ENCODE measurements around the gene AMIGO3.
A peak's percentile ranks its signal among the peaks of the same experiment; 100 is the strongest.
"Not testable (repeated sequence)": the region's sequence is repeated elsewhere in the genome, so short reads cannot be mapped to it uniquely, and the experiment has no call there.

AMIGO3 gene

GRCh38 chr3:49689046-49689907 lies 30.2 kb downstream of the AMIGO3 start, which contains the start of the genes MST1 and RNF123:
Gene MST1 (minus strand): TSS chr3:49689474. CDS start chr3:49688691, 783 bp downstream.
Gene RNF123 (plus strand): TSS chr3:49689557. CDS start chr3:49691166, 1,609 bp downstream.
- peak; percentile 85 to 91 for DNase-seq (ENCODE audit: low read depth in 2 of 2)

GRCh38 chr3:49688338-49689045 lies 31.0 kb downstream of the AMIGO3 start:
- not testable (repeated sequence) for DNase-seq (ENCODE audit: low read depth in 2 of 2)

GRCh38 chr3:49687424-49687795 lies 32.1 kb downstream of the AMIGO3 start:
- not testable (repeated sequence) for DNase-seq (ENCODE audit: low read depth in 2 of 2)

GRCh38 chr3:49686769-49687423 lies 32.6 kb downstream of the AMIGO3 start:
- peak in 1 of 2 donors; percentile 37 for DNase-seq (ENCODE audit: low read depth in 2 of 2)

- DNase-seq (ENCODE audit: low read depth in 2 of 2), result not testable (repeated sequence)
Observed at GRCh38 chr3:49686346-49686745, 33.1 kb downstream of the AMIGO3 start.

GRCh38 chr3:49685846-49686245 lies 33.6 kb downstream of the AMIGO3 start:
- not testable (repeated sequence) for DNase-seq (ENCODE audit: low read depth in 2 of 2)

GRCh38 chr3:49685103-49685502 lies 34.4 kb downstream of the AMIGO3 start:
- not testable (repeated sequence) for DNase-seq (ENCODE audit: low read depth in 2 of 2)

- DNase-seq (ENCODE audit: low read depth in 2 of 2), result not testable (repeated sequence)
Observed at GRCh38 chr3:49684453-49684852, 35.0 kb downstream of the AMIGO3 start.

GRCh38 chr3:49683162-49683561 lies 36.3 kb downstream of the AMIGO3 start:
- no peak for DNase-seq (ENCODE audit: low read depth in 2 of 2)

- DNase-seq (ENCODE audit: low read depth in 2 of 2), result no peak
Observed at GRCh38 chr3:49681543-49681942, 37.9 kb downstream of the AMIGO3 start.

GRCh38 chr3:49681232-49681522 lies 38.3 kb downstream of the AMIGO3 start:
- no peak for DNase-seq (ENCODE audit: low read depth in 2 of 2)

- DNase-seq (ENCODE audit: low read depth in 2 of 2), result no peak
Observed at GRCh38 chr3:49680493-49681231, 38.8 kb downstream of the AMIGO3 start.

GRCh38 chr3:49675912-49676311 lies 43.6 kb downstream of the AMIGO3 start:
- no peak for DNase-seq (ENCODE audit: low read depth in 2 of 2)

GRCh38 chr3:49674497-49674983 lies 44.9 kb downstream of the AMIGO3 start:
- DNase-seq (ENCODE audit: low read depth in 2 of 2), result no peak

- peak; percentile 96 to 99 for DNase-seq (ENCODE audit: low read depth in 2 of 2)
Observed at GRCh38 chr3:49673715-49674496, 45.6 kb downstream of the AMIGO3 start, which contains the start of gene APEH. Gene APEH (plus strand): TSS chr3:49674351. CDS start chr3:49674402, 51 bp downstream.

- DNase-seq (ENCODE audit: low read depth in 2 of 2), result no peak
Observed at GRCh38 chr3:49673121-49673714, 46.3 kb downstream of the AMIGO3 start.

- DNase-seq (ENCODE audit: low read depth in 2 of 2), result peak; percentile 63 to 67
Observed at GRCh38 chr3:49671291-49672288, 47.9 kb downstream of the AMIGO3 start.

GRCh38 chr3:49670940-49671290 lies 48.6 kb downstream of the AMIGO3 start:
- no peak for DNase-seq (ENCODE audit: low read depth in 2 of 2)

- DNase-seq (ENCODE audit: low read depth in 2 of 2), result no peak
Observed at GRCh38 chr3:49669352-49669751, 50.1 kb downstream of the AMIGO3 start.
